Liver (tissue), 2 donors: ENCODE measurements around the gene TMCO2.

Source experiments
- RAD21 ChIP-seq, 2 donors: IDR thresholded peaks; 2 replicates each; pipeline ENCODE4 v1.6.1; 2016; ENCODE audit warnings: antibody characterized with exemption in 2 of 2, mild to moderate bottlenecking in 2 of 2
- YY1 ChIP-seq: IDR thresholded peaks from 2 replicates; pipeline ENCODE4 v1.6.1; 2016; ENCODE audit warnings: antibody characterized with exemption, mild to moderate bottlenecking
- donor health status: healthy.

GRCh38 chr1:40300651-40301050, 52.9 kb downstream of the TMCO2 start:
- TF ChIP-seq RAD21 (IDR thresholded peaks at IDR 0.05) (no peak), YY1 (no peak)
